Fibroblast of villous mesenchyme (primary cell): ENCODE results near the gene KRT39. TPM values are rescaled to one million over a fixed set of nuclear protein-coding genes. Genes with fewer than 3 reads are reported as not detected.

ENCODE experiments used
- DNase-seq: peaks from one replicate; pipeline ENCODE4 v3.0.0-alpha.2; 2010; ENCODE audit warnings: low read depth
- H3K4me3 ChIP-seq: 2 replicates; pipeline ENCODE4 v1.5.1; 2011; ENCODE audit warnings: low read depth, mild to moderate bottlenecking, low read length
- CTCF ChIP-seq: IDR thresholded peaks from 2 replicates; pipeline ENCODE4 v1.5.1; 2012; ENCODE audit warnings: low read depth, mild to moderate bottlenecking, low read length; ENCODE audit not compliant: insufficient read depth
- total RNA-seq: library from RNA; depleted of rRNA; stranded (reverse); fragments of >200 nt; gene quantifications from 2 replicates; pipeline ENCODE4 v1.2.3, GENCODE V29; 2012

Gene KRT39
- total RNA-seq, 1 donor: not detected

- no peak overlapping the region for H3K4me3 ChIP-seq
- no peak for DNase-seq
- no peak for TF ChIP-seq CTCF
These were observed 30.6 kb upstream of the KRT39 start for GRCh38 chr17:40997361-40997760.

- H3K4me3 ChIP-seq: no peak overlapping the region
- no peak for DNase-seq
- TF ChIP-seq CTCF: no peak
These were observed 30.1 kb upstream of the KRT39 start for GRCh38 chr17:40996829-40997228.

GRCh38 chr17:40995116-40995515 lies 28.4 kb upstream of the KRT39 start:
- no peak overlapping the region for H3K4me3 ChIP-seq
- TF ChIP-seq CTCF: no peak
- DNase-seq: no peak

GRCh38 chr17:40993839-40994238 lies 27.1 kb upstream of the KRT39 start, which contains the start of gene KRTAP3-3:
KRTAP3-3 (minus strand) TSS chr17:40994164; CDS start chr17:40994097, 67 bp downstream.
- H3K4me3 ChIP-seq: no peak within 1 kb of the TSS
- DNase-seq: no peak
- TF ChIP-seq CTCF: no peak

GRCh38 chr17:40993084-40993483 lies 26.3 kb upstream of the KRT39 start:
- H3K4me3 ChIP-seq: no peak overlapping the region
- TF ChIP-seq CTCF: no peak
- DNase-seq: no peak

- H3K4me3 ChIP-seq: no peak overlapping the region
- DNase-seq: no peak
- TF ChIP-seq CTCF: no peak
These were observed 25.9 kb upstream of the KRT39 start for GRCh38 chr17:40992666-40993065.

GRCh38 chr17:40986920-40987319 lies 20.2 kb upstream of the KRT39 start:
- no peak overlapping the region for H3K4me3 ChIP-seq
- no peak for DNase-seq
- no peak for TF ChIP-seq CTCF
